CD14-positive monocyte (primary cell): ENCODE measurements around the gene ARL5C. TPM values are rescaled to one million over a fixed set of nuclear protein-coding genes. Genes with fewer than 3 reads are reported as not detected.
A peak's percentile ranks its signal among the peaks of the same experiment; 100 is the strongest.

Experiments used
- DNase-seq, 3 donors: peaks; one replicate each; pipeline ENCODE4 v3.0.0-alpha.2; 2011 to 2022
- H2AFZ ChIP-seq: 2 replicates; pipeline ENCODE4 v1.6.0; 2012; ENCODE audit warnings: mild to moderate bottlenecking, low read depth, low read length, inconsistent platforms; ENCODE audit not compliant: insufficient read depth, poor library complexity, severe bottlenecking
- H3K27ac ChIP-seq, 2 donors: 1 replicate in 1 of 2; 2 replicates in 1 of 2; pipeline ENCODE4 v1.5.1; 2012 to 2013; ENCODE audit warnings: low read length in 2 of 2, control low read depth in 1 of 2, inconsistent platforms in 1 of 2, low read depth in 1 of 2, mild to moderate bottlenecking in 1 of 2
- H3K27me3 ChIP-seq, 2 donors: one replicate each; pipeline versions ENCODE4 v1.6.0 to v1.6.1; 2011 to 2013; ENCODE audit warnings: low read length in 2 of 2; ENCODE audit not compliant: control insufficient read depth in 2 of 2, insufficient read depth in 2 of 2
- H3K36me3 ChIP-seq, 2 donors: replicated peaks in 1 of 2; 1 replicate in 1 of 2; 2 replicates in 1 of 2; pipeline versions ENCODE4 v1.5.1 to v1.6.1; 2012 to 2013; ENCODE audit warnings: low read length in 2 of 2, control low read depth in 1 of 2, inconsistent platforms in 1 of 2, mild to moderate bottlenecking in 1 of 2; ENCODE audit not compliant: insufficient read depth in 2 of 2, control insufficient read depth in 1 of 2
- H3K4me1 ChIP-seq, 2 donors: 1 replicate in 1 of 2; 2 replicates in 1 of 2; pipeline versions ENCODE4 v1.5.1 to v1.6.1; 2012 to 2013; ENCODE audit warnings: low read length in 2 of 2, control low read depth in 1 of 2, inconsistent platforms in 1 of 2, mild to moderate bottlenecking in 1 of 2, moderate library complexity in 1 of 2; ENCODE audit not compliant: insufficient read depth in 2 of 2, control insufficient read depth in 1 of 2
- H3K4me2 ChIP-seq: replicated peaks from 2 replicates; pipeline ENCODE3; 2012; ENCODE audit warnings: low read length, moderate library complexity, mild to moderate bottlenecking; ENCODE audit not compliant: poor library complexity, severe bottlenecking; ENCODE audit errors: extremely low read depth
- H3K4me3 ChIP-seq, 3 experiments: fragments of 200-600 bp in 1 of 3; sonication (generic) in 1 of 3; replicated peaks in 1 of 3; 1 replicate in 2 of 3; 2 replicates in 1 of 3; pipeline ENCODE4 v1.5.1; 2011 to 2013; ENCODE audit warnings: low read length in 3 of 3, mild to moderate bottlenecking in 3 of 3, control low read depth in 2 of 3, low read depth in 2 of 3, inconsistent platforms in 1 of 3, moderate library complexity in 1 of 3
- H3K79me2 ChIP-seq: 2 replicates; pipeline ENCODE4 v1.6.0; 2012; ENCODE audit warnings: mild to moderate bottlenecking, control low read depth, inconsistent platforms, low read length, moderate library complexity; ENCODE audit not compliant: insufficient read depth
- H3K9ac ChIP-seq: 2 replicates; pipeline ENCODE4 v1.6.0; 2017; ENCODE audit warnings: low read length, mild to moderate bottlenecking; ENCODE audit not compliant: insufficient read depth, poor library complexity, severe bottlenecking
- H3K9me3 ChIP-seq, 2 donors: replicated peaks in 1 of 2; 1 replicate in 1 of 2; 2 replicates in 1 of 2; pipeline versions ENCODE4 v1.5.1 to v1.6.1; 2012 to 2013; ENCODE audit warnings: low read length in 2 of 2, control low read depth in 1 of 2; ENCODE audit not compliant: control insufficient read depth in 1 of 2, insufficient read depth in 1 of 2
- H4K20me1 ChIP-seq: 2 replicates; pipeline ENCODE4 v1.6.0; 2012; ENCODE audit warnings: mild to moderate bottlenecking, low read length, control low read depth, moderate library complexity; ENCODE audit not compliant: insufficient read depth
- H3K27ac Mint-ChIP-seq, 7 donors: one replicate each; pipeline ENCODE4 v1.8.0; 2020; ENCODE audit warnings: mild to moderate bottlenecking in 7 of 7, mixed read lengths in 7 of 7, moderate library complexity in 6 of 7, inconsistent platforms in 2 of 7
- H3K27me3 Mint-ChIP-seq, 3 donors: one replicate each; pipeline ENCODE4 v1.8.0; 2021 to 2022; ENCODE audit warnings: low read depth in 3 of 3, mild to moderate bottlenecking in 3 of 3, mixed read lengths in 3 of 3, moderate library complexity in 3 of 3, inconsistent platforms in 1 of 3
- H3K36me3 Mint-ChIP-seq, 2 donors: one replicate each; pipeline ENCODE4 v1.8.0; 2020; ENCODE audit warnings: mixed read lengths in 2 of 2, inconsistent platforms in 1 of 2, mild to moderate bottlenecking in 1 of 2
- H3K4me1 Mint-ChIP-seq: one replicate; pipeline ENCODE4 v1.8.0; 2020; ENCODE audit warnings: mild to moderate bottlenecking, mixed read lengths
- H3K4me3 Mint-ChIP-seq, 2 donors: one replicate each; pipeline ENCODE4 v1.8.0; 2020; ENCODE audit warnings: mild to moderate bottlenecking in 2 of 2, mixed read lengths in 2 of 2, moderate library complexity in 1 of 2
- H3K9me3 Mint-ChIP-seq, 7 donors: one replicate each; pipeline ENCODE4 v1.8.0; 2020 to 2022; ENCODE audit warnings: mixed read lengths in 7 of 7, mild to moderate bottlenecking in 6 of 7, moderate library complexity in 6 of 7, inconsistent platforms in 2 of 7
- WGBS: methylation state at CpG from one replicate; pipeline ENCODE4 v1.1.5; 2013; ENCODE audit warnings: missing lambda C conversion rate; ENCODE audit not compliant: insufficient coverage; 5-methylcytosine and 5-hydroxymethylcytosine counted together
- intact Hi-C, 2 donors: fragments of 100-400 bp; cut with micrococcal nuclease; formaldehyde crosslinking; loops; one replicate each; pipeline versions ENCODE4 v1.15.0 to v1.15.1; 2023
- polyA plus RNA-seq, 3 donors: library from polyadenylated mRNA; depleted of rRNA in 1 of 3; unstranded in 2 of 3; stranded (reverse) in 1 of 3; fragments of 300-500 nt in 2 of 3; fragments of >200 nt in 1 of 3; fragmentation: Illumina TruSeq in 2 of 3; gene quantifications; 1 replicate in 2 of 3; 2 replicates in 1 of 3; pipeline ENCODE4 v1.2.3, GENCODE V29; 2012 to 2021
- TF ChIP-seq, protein P1 (sequence below): fragments of 200-600 bp; IDR thresholded peaks from one replicate; pipeline ENCODE4 v1.8.0; 2022; ENCODE audit warnings: antibody characterized with exemption, mild to moderate bottlenecking

ARL5C gene
- polyA plus RNA-seq, 3 donors: 0.04 TPM; not detected in 2

DNA sequence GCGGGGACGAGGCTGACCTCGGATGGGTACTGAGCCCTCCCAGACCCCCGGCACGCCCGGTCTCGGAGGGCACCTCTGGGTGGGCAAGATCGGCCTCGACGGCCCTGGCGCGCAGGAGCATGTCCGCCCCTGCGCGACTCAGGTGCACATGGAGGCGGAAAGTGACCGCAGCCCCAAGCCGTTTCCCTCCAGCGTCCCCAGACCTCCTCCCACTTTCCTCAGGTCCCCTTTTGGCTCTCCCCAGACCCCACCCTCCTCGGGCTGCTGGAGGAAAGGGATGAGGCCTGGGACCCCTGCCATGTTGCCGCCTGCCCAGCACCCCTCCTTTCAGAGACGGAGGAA is 44.1 kb upstream of the ARL5C start:
- Mint-ChIP-seq H3K4me3 (peak overlapping the region; percentile 74 to 81), H3K27ac (peak overlapping the region in 6 of 7 donors; percentile 40 to 86 (median 76)), H3K4me1 (peaks cover 21% of the 10 kb centered on the region), H3K9me3 (peaks cover 0 to 8% (median 0%) of the 10 kb centered on the region in 7 donors), H3K27me3 (peaks cover 9 to 31% (median 12%) of the 10 kb centered on the region in 3 donors), H3K36me3 (peaks cover 2% of the 10 kb centered on the region in 2 donors)
- 3% methylated on average over 18 of the region's 22 CpGs for WGBS
- Histone ChIP-seq H3K4me2 (peak overlapping the region; percentile 75), H4K20me1 (no peaks in the 10 kb centered on the region), H3K79me2 (no peaks in the 10 kb centered on the region), H3K4me3 (peak overlapping the region; percentile 2 to 65 (median 40)), H3K4me1 (peaks cover 19 to 21% of the 10 kb centered on the region in 2 donors), H3K9me3 (no peaks in the 10 kb centered on the region), H3K27ac (no peak overlapping the region), H2AFZ (peak overlapping the region; percentile 83), H3K27me3 (peaks cover 0 to 11% of the 10 kb centered on the region in 2 donors), H3K9ac (peak overlapping the region; percentile 57), H3K36me3 (peaks cover 2% of the 10 kb centered on the region in 2 donors)
- TF ChIP-seq, protein P1, sequence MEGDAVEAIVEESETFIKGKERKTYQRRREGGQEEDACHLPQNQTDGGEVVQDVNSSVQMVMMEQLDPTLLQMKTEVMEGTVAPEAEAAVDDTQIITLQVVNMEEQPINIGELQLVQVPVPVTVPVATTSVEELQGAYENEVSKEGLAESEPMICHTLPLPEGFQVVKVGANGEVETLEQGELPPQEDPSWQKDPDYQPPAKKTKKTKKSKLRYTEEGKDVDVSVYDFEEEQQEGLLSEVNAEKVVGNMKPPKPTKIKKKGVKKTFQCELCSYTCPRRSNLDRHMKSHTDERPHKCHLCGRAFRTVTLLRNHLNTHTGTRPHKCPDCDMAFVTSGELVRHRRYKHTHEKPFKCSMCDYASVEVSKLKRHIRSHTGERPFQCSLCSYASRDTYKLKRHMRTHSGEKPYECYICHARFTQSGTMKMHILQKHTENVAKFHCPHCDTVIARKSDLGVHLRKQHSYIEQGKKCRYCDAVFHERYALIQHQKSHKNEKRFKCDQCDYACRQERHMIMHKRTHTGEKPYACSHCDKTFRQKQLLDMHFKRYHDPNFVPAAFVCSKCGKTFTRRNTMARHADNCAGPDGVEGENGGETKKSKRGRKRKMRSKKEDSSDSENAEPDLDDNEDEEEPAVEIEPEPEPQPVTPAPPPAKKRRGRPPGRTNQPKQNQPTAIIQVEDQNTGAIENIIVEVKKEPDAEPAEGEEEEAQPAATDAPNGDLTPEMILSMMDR: no peak
- no peak for DNase-seq
- intact Hi-C loops: no loop called here

DNA sequence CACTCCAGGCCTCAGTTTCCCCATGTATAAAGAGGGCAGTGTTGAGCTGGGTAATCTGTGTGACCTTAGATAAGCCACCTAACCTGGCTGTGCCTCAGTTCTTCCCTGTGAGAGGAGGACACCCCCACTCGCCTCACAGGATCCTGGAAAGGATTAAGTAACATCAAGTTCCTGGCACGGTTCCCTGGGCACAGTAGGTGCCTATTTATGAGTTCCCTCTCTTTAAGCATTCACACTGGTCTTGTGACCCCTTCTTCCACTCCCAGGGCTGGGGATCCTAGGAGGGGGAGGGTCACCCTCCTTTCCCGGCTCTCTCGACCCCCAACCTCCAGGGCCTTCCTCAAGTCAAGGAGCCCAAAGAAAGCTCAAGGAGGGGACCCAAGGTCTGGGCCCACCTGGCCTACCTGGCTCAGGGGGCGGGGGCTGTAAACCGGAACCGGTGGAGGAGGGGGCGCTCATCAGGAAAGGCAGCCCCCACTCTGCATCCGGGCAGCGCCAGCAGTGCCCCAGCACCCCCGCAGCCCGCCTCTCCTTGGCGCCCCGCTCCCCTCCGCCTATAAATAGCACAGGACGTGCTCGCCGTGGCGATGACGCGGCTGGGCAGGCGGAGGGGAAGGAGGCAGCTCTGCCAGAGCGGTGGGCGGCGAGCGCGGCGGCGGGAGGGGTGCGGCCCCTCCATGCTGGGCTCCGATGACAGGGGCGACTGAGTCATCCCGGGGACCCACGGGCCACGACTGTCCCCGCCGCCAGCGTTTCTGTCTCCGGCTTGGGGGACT is 43.5 kb upstream of the ARL5C start:
- TF ChIP-seq, protein P1: no peak
- Histone ChIP-seq H3K27ac (peak overlapping the region; percentile 3 to 51), H3K9me3 (no peaks in the 10 kb centered on the region), H3K79me2 (no peaks in the 10 kb centered on the region), H2AFZ (peak overlapping the region; percentile 83), H3K4me1 (peaks cover 19 to 21% of the 10 kb centered on the region in 2 donors), H4K20me1 (peaks cover under 1% of the 10 kb centered on the region), H3K9ac (peak overlapping the region; percentile 57), H3K36me3 (peaks cover 8% of the 10 kb centered on the region in 2 donors), H3K27me3 (peaks cover 0 to 11% of the 10 kb centered on the region in 2 donors), H3K4me3 (peak overlapping the region; percentile 2 to 65 (median 40)), H3K4me2 (peak overlapping the region; percentile 75)
- Mint-ChIP-seq H3K27me3 (peaks cover 9 to 31% (median 12%) of the 10 kb centered on the region in 3 donors), H3K27ac (peak overlapping the region in 6 of 7 donors; percentile 73 to 86 (median 80)), H3K4me1 (peaks cover 21% of the 10 kb centered on the region), H3K36me3 (peaks cover 8% of the 10 kb centered on the region in 2 donors), H3K9me3 (peaks cover 0 to 8% (median 0%) of the 10 kb centered on the region in 7 donors), H3K4me3 (peak overlapping the region; percentile 74 to 81)
- intact Hi-C loops: loop anchor here in 1 of 2 donors (5.0 kb wide), 1 partner anchor 33 kb away; no protein-coding TSS in a partner anchor
- DNase-seq: peak; percentile 67 to 86 (median 74)
- WGBS: under 1% methylated on average over 32 of the region's 39 CpGs
